WERI-Rb-1 (cell line): ENCODE data around the gene HLA-A.
A peak's percentile ranks its signal among the peaks of the same experiment; 100 is the strongest.

Experiments
- DNase-seq: peaks from one replicate; pipeline ENCODE4 v3.0.0-alpha.2; 2020
- H3K27ac ChIP-seq: fragments of 250-450 bp; sonication (Bioruptor Pico); 2 replicates; pipeline ENCODE4 v1.5.1; 2020; ENCODE audit warnings: mild to moderate bottlenecking, moderate library complexity
- H3K27me3 ChIP-seq: fragments of 250-450 bp; sonication (Bioruptor Pico); 2 replicates; pipeline ENCODE4 v1.5.1; 2021; ENCODE audit warnings: mild to moderate bottlenecking, low read depth, moderate library complexity; ENCODE audit not compliant: insufficient read depth, severe bottlenecking
- H3K36me3 ChIP-seq: fragments of 250-450 bp; sonication (Bioruptor Pico); 2 replicates; pipeline ENCODE4 v1.5.1; 2020; ENCODE audit warnings: mild to moderate bottlenecking, moderate library complexity
- H3K4me3 ChIP-seq: 2 replicates; pipeline ENCODE4 v1.5.1; 2011; ENCODE audit warnings: low read depth, mild to moderate bottlenecking, control low read depth, low read length
- H3K9me3 ChIP-seq: fragments of 250-450 bp; sonication (Bioruptor Pico); 2 replicates; pipeline ENCODE4 v1.5.1; 2021; ENCODE audit warnings: mild to moderate bottlenecking, moderate library complexity; ENCODE audit not compliant: severe bottlenecking
- CTCF ChIP-seq: IDR thresholded peaks from 2 replicates; pipeline ENCODE4 v1.5.1; 2011; ENCODE audit warnings: low read depth, mild to moderate bottlenecking, control low read depth, inconsistent platforms, low read length

Gene HLA-A

GRCh38 chr6:29949934-29950333, 7.6 kb downstream of the HLA-A start:
- Histone ChIP-seq H3K36me3 (peaks cover 6% of the 10 kb centered on the region), H3K27ac (no peak overlapping the region), H3K4me3 (no peak overlapping the region), H3K9me3 (no peaks in the 10 kb centered on the region), H3K27me3 (no peaks in the 10 kb centered on the region)
- no peak for TF ChIP-seq CTCF
- no peak for DNase-seq

- Histone ChIP-seq H3K27me3 (no peaks in the 10 kb centered on the region), H3K36me3 (no peaks in the 10 kb centered on the region), H3K4me3 (no peak overlapping the region), H3K27ac (no peak overlapping the region), H3K9me3 (no peaks in the 10 kb centered on the region)
- TF ChIP-seq CTCF: no peak
- DNase-seq: no peak
These were observed 9.6 kb downstream of the HLA-A start for GRCh38 chr6:29951882-29952281.

- no peak for TF ChIP-seq CTCF
- H3K4me3 ChIP-seq: no peak overlapping the region
- no peaks in the 10 kb centered on the region for H3K27me3 ChIP-seq
- DNase-seq: no peak
- no peaks in the 10 kb centered on the region for H3K9me3 ChIP-seq
- H3K36me3 ChIP-seq: no peaks in the 10 kb centered on the region
- H3K27ac ChIP-seq: no peak overlapping the region
These were observed 10.7 kb downstream of the HLA-A start for GRCh38 chr6:29953001-29953441.

GRCh38 chr6:29953686-29954085, 11.4 kb downstream of the HLA-A start:
- H3K9me3 ChIP-seq: no peaks in the 10 kb centered on the region
- no peaks in the 10 kb centered on the region for H3K27me3 ChIP-seq
- no peak overlapping the region for H3K4me3 ChIP-seq
- DNase-seq: no peak
- no peak for TF ChIP-seq CTCF
- no peak overlapping the region for H3K27ac ChIP-seq
- H3K36me3 ChIP-seq: no peaks in the 10 kb centered on the region

- no peak for TF ChIP-seq CTCF
- H3K27me3 ChIP-seq: no peaks in the 10 kb centered on the region
- H3K4me3 ChIP-seq: no peak overlapping the region
- H3K36me3 ChIP-seq: no peaks in the 10 kb centered on the region
- H3K27ac ChIP-seq: no peak overlapping the region
- H3K9me3 ChIP-seq: no peaks in the 10 kb centered on the region
- DNase-seq: peak; percentile 59
These were observed 11.9 kb downstream of the HLA-A start for GRCh38 chr6:29954272-29954671.

GRCh38 chr6:29955783-29956182, 13.5 kb downstream of the HLA-A start:
- TF ChIP-seq CTCF: no peak
- Histone ChIP-seq H3K36me3 (no peaks in the 10 kb centered on the region), H3K27ac (no peak overlapping the region), H3K27me3 (no peaks in the 10 kb centered on the region), H3K4me3 (no peak overlapping the region), H3K9me3 (no peaks in the 10 kb centered on the region)
- DNase-seq: no peak
